Ascending aorta (tissue), 2 donors: ENCODE results near the gene MIGA2. TPM values are rescaled to one million over a fixed set of nuclear protein-coding genes. Genes with fewer than 3 reads are reported as not detected.
A peak's percentile ranks its signal among the peaks of the same experiment; 100 is the strongest.

ENCODE experiments used
- DNase-seq, 2 donors: peaks; one replicate each; pipeline ENCODE4 v3.0.0-alpha.2; 2019; ENCODE audit warnings: low spot score in 2 of 2
- H3K27ac ChIP-seq, 2 donors: fragments of 200-600 bp; sonication (generic); one replicate each; pipeline ENCODE4 v1.5.1; 2016 to 2017; ENCODE audit warnings: mild to moderate bottlenecking in 1 of 2
- H3K27me3 ChIP-seq: fragments of 200-600 bp; sonication (generic); one replicate; pipeline ENCODE4 v1.5.1; 2017
- H3K36me3 ChIP-seq, 2 donors: fragments of 200-600 bp; sonication (generic); one replicate each; pipeline ENCODE4 v1.5.1; 2016
- H3K4me1 ChIP-seq, 2 donors: fragments of 200-600 bp; sonication (generic); one replicate each; pipeline ENCODE4 v1.5.1; 2016 to 2017; ENCODE audit warnings: mild to moderate bottlenecking in 1 of 2
- H3K4me3 ChIP-seq, 2 donors: fragments of 200-600 bp; sonication (generic); one replicate each; pipeline ENCODE4 v1.5.1; 2016 to 2017; ENCODE audit warnings: mild to moderate bottlenecking in 1 of 2
- H3K9me3 ChIP-seq, 2 donors: fragments of 200-600 bp; sonication (generic); one replicate each; pipeline ENCODE4 v1.5.1; 2016
- intact Hi-C: fragments of 100-400 bp; cut with DNase I; formaldehyde crosslinking; loops from one replicate; pipeline ENCODE4 v1.15.1; 2023
- total RNA-seq: library from RNA; depleted of rRNA; stranded (reverse); fragments of >200 nt; gene quantifications from one replicate; pipeline ENCODE4 v1.1.0, GENCODE V29; 2016
- TF ChIP-seq, protein P1 (sequence below), 3 experiments: fragments of 200-600 bp in 2 of 3; fragments of 450-650 bp in 1 of 3; sonication (generic) in 2 of 3; IDR thresholded peaks; one replicate each; pipeline ENCODE4 v1.5.1; 2016 to 2019; ENCODE audit warnings: antibody characterized with exemption in 3 of 3, mild to moderate bottlenecking in 1 of 3, moderate library complexity in 1 of 3

The MIGA2 gene
- total RNA-seq, 1 donor from 2014 or later: 39.9 TPM

DNA sequence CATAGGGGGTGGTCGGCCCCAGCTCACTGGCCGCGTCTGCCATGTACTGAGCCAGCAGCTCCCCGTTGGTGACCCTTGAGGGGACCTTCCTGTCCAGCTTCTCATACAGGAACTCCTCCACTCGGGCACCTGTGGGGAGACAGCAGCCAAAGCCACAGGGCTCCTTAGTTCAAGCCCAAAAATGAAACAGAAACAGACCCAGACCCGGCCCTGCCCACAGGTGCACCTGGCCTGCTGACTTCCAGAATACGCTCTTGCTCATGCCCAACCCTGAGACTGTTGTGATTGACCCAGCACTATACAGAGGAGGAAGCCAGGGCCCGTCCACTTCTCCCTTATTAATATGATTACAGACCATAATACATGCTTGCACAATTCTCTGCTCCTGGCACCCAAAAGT is 15.3 kb upstream of the MIGA2 start:
- intact Hi-C loops: no loop called here
- Histone ChIP-seq H3K27ac (no peak overlapping the region), H3K4me3 (no peak overlapping the region), H3K4me1 (peaks cover 5 to 18% of the 10 kb centered on the region in 2 donors), H3K27me3 (no peaks in the 10 kb centered on the region), H3K9me3 (no peaks in the 10 kb centered on the region), H3K36me3 (peaks cover 2 to 19% of the 10 kb centered on the region in 2 donors)
- DNase-seq: no peak
- TF ChIP-seq, protein P1, sequence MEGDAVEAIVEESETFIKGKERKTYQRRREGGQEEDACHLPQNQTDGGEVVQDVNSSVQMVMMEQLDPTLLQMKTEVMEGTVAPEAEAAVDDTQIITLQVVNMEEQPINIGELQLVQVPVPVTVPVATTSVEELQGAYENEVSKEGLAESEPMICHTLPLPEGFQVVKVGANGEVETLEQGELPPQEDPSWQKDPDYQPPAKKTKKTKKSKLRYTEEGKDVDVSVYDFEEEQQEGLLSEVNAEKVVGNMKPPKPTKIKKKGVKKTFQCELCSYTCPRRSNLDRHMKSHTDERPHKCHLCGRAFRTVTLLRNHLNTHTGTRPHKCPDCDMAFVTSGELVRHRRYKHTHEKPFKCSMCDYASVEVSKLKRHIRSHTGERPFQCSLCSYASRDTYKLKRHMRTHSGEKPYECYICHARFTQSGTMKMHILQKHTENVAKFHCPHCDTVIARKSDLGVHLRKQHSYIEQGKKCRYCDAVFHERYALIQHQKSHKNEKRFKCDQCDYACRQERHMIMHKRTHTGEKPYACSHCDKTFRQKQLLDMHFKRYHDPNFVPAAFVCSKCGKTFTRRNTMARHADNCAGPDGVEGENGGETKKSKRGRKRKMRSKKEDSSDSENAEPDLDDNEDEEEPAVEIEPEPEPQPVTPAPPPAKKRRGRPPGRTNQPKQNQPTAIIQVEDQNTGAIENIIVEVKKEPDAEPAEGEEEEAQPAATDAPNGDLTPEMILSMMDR (IDR thresholded peaks at IDR 0.05): no peak

DNA sequence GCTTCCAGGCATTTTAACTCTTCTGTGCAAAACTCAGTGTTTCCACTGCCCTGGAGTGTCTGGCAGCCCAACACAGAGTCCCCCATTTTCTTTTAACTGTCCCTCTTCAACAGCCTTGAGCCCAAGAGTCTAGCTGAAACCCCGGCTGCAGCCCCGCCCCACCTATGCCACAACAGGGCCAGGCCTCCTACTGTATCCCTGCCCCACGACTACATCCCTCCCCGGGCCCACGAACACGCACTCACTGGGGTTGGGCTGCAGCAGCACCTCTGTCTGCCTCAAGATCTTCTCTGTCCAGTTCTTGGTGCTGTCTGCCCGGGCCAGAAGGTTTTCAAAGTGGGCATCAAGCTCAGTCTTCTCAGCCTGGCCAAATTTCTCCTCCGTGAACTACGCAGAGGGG is 14.4 kb upstream of the MIGA2 start:
- no peak overlapping the region for H3K4me3 ChIP-seq
- H3K9me3 ChIP-seq: no peaks in the 10 kb centered on the region
- H3K4me1 ChIP-seq: peaks cover 12 to 27% of the 10 kb centered on the region in 2 donors
- peak overlapping the region; percentile 56 to 78 for H3K27ac ChIP-seq
- DNase-seq: no peak
- TF ChIP-seq, protein P1 (IDR thresholded peaks at IDR 0.05): no peak
- H3K27me3 ChIP-seq: no peaks in the 10 kb centered on the region
- intact Hi-C loops: no loop called here
- peaks cover 2 to 19% of the 10 kb centered on the region in 2 donors for H3K36me3 ChIP-seq

DNA sequence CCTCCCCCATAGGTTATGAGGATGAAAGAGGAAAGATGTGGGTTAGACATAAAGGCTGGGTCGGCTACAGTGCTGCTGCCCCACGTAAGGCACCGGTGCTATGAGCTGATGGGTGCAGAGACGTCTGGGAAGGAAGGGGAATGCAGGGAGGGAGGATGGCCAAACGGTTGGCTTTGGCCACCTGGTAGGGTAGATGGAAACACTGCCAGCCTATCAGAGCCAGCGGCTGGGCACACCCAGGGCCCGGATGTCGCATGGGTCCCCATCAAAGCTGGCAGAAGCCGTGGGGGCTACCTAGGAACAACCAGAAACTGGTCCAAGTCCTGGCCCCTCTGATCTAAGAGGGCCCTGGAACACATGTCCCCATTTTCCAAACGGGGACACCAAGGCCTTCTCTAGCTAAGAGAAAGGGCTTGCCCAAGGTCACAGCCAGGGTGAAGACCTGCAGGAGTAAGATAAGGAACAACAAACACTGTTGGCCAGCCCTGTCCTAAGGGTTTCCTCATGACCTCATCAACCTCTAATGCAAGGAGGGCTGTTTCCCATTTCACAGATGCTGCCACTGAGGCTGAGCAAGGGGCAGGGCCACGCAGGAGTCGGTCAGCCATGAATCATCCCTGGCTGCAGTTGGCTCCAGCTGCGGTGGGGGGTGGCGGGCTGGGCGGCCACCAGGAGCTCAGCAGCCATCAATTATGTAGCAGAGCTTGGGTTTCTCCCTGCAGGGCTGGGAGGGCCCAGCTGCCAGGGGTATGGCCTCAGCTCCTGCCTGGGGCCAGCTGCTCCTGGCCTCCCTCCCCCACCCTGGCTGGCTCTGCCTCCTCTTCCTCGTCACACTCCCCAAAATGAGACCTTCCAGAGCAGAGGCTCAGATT is 13.2 kb upstream of the MIGA2 start:
- Histone ChIP-seq H3K9me3 (no peaks in the 10 kb centered on the region), H3K4me3 (no peak overlapping the region), H3K27me3 (no peaks in the 10 kb centered on the region), H3K4me1 (peaks cover 17 to 33% of the 10 kb centered on the region in 2 donors), H3K36me3 (peaks cover 2 to 12% of the 10 kb centered on the region in 2 donors), H3K27ac (peak overlapping the region; percentile 56 to 78)
- intact Hi-C loops: no loop called here
- peak; percentile 41 to 75 for DNase-seq
- TF ChIP-seq, protein P1 (IDR thresholded peaks at IDR 0.05): no peak

DNA sequence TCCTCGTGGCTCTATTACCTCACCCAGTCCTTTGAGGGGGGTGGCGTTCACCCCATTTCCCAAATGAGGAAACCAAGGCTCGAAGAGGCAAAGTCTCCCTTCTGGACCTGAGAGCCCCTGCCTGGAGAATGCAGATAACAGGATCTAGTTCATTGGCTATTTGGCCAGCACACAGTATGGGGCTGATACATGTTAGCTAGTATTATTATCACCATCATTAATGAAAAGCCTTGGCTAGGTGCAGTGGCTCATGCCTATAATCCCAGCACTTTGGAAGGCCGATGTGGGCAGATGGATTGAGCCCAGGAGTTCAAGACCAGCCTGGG is 12.6 kb upstream of the MIGA2 start:
- DNase-seq: no peak
- Histone ChIP-seq H3K36me3 (peaks cover 2 to 6% of the 10 kb centered on the region in 2 donors), H3K4me3 (no peak overlapping the region), H3K9me3 (no peaks in the 10 kb centered on the region), H3K27ac (peak overlapping the region; percentile 56 to 78), H3K4me1 (peaks cover 17 to 33% of the 10 kb centered on the region in 2 donors), H3K27me3 (no peaks in the 10 kb centered on the region)
- TF ChIP-seq, protein P1 (IDR thresholded peaks at IDR 0.05): no peak
- intact Hi-C loops: no loop called here

DNA sequence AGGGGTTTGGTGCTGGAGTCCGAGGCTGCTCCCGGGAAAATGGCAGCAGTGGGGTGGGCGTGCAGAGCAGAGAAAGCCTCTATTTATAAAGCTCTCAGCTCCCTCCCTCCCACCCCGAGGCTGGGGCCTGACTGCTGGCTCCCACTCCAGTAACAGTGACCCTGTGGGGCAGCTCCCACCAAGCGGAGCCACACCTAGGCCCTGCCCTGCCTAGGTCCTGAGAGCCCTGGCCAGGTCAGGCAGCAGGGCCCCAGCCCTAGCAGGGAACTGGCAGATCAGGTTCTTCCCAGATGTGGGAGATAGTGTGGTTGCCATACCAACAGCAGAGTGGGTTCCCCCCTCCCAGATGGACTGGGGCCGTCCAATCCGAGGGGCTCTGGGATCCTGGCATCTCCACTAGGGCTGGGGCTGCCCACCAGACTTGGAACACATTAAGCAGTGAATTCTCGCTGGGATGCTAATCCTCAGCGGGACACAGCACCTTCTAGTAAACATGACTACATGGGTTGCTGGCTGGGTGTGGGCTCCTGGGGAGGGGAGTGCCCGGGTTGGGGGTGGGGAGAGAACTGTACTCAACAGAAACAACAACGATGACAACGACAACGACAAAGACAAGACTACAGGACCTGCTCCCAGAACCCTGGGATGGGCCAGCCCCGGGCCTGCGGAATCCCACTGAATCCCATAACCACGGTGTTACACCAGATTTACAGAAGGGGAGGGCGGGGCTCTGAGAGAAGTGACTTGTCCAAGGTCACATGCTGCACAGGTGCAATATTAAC is 9.8 kb upstream of the MIGA2 start:
- peak overlapping the region; percentile 82 to 84 for H3K27ac ChIP-seq
- H3K27me3 ChIP-seq: no peaks in the 10 kb centered on the region
- H3K4me1 ChIP-seq: peaks cover 17 to 33% of the 10 kb centered on the region in 2 donors
- intact Hi-C loops: loop anchor here (5.0 kb wide), 3 partner anchors 34 to 164 kb away; partner anchors contain the start of genes DOLK and NUP188
- H3K4me3 ChIP-seq: peak overlapping the region; percentile 80 to 84
- H3K36me3 ChIP-seq: no peaks in the 10 kb centered on the region
- TF ChIP-seq, protein P1 (IDR thresholded peaks at IDR 0.05): no peak
- DNase-seq: no peak
- no peaks in the 10 kb centered on the region for H3K9me3 ChIP-seq
